HG03064 (cell line): Measurements from ENCODE around the gene LSAMP.

Source experiments
- ATAC-seq: cut with Tn5 transposase; IDR thresholded peaks from one replicate; pipeline ENCODE4 v1.9.1; 2021; ENCODE audit warnings: low read depth; ENCODE audit not compliant: unreplicated experiment

Gene LSAMP

DNA sequence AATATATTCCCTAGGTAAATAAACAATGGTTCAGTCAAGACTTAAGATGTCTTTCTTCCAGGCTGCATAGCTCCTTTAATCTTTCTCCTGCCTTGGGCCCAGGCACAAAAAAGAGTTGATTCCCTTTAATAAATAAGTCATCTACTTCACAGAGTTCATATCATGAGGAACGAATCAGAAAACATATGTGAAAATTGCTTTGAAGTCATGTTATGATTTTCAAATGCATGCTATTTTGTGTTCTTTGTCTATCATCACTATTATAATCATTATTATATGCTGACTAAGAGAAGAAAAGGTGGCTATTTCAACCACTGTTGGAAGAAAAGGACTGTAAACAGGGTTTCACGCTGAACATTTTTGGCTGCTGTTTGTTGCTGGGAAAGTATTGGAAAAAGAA lies 70.4 kb downstream of the LSAMP start:
- ATAC-seq = no peak

DNA sequence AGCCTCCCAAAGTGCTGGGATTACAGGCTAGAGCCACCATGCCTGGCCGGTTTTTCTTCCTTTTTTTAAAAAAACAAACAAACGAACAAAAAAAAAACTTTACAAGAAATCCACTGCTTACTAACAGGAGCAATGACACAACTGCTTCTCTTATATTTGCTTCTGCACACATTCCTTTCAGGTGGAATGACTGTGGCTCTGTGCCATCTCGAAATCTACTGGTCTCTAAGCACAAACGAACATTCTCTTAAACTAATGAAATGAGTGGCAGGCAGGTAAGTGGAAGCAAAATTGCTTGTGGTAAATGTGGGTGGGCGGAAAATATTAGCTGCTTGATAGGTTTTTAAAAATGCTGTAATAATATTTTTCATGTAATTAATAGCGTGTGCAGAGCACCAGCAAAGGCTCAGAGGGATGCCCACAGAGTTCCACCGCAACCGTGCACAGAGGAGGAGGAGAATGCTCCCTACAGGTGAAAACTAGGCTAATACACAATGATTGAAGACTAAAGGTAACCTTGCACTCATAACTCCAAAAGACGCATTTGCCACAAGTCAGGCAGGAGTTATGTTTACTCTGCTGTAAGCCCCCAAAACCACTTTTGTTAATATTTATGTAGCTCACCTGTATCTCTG lies 77.4 kb downstream of the LSAMP start:
- no peak for ATAC-seq

DNA sequence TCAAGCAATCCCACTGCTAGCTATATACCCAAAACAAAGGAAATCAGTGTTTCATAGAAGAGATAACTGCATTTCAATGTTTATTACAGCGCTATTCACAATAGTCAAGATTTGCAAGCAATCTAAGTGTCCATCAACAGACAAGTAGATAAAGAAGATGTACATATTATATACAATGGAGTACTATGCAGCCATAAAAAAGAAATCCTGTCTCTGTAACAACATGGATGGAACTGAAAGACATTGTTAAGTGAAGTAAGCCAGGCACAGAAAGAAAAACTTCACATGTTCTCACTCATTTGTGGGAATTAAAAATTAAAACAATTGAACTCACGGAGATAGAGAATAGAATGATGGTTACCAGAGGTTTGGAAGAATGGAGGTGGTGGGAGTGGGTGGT lies 89.2 kb downstream of the LSAMP start:
- ATAC-seq = no peak

DNA sequence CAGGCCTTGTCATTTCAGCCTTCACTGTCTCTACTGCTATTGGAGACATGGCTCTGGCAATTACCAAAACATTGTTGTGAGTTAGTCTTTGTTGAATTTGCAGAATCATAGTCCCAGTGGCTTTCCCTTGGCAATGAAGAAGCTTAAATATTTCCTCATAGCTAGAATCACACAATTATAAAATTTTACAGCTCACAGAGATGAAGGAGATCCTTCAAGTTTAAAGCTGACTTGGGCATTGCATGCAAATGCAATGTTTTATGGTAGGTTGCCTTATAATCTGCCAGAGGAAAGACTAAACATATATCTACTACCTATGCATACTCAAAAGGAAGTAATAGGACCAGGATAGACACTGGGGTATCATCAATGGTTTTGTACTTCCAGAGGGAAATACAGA lies 90.9 kb downstream of the LSAMP start:
- no peak for ATAC-seq

DNA sequence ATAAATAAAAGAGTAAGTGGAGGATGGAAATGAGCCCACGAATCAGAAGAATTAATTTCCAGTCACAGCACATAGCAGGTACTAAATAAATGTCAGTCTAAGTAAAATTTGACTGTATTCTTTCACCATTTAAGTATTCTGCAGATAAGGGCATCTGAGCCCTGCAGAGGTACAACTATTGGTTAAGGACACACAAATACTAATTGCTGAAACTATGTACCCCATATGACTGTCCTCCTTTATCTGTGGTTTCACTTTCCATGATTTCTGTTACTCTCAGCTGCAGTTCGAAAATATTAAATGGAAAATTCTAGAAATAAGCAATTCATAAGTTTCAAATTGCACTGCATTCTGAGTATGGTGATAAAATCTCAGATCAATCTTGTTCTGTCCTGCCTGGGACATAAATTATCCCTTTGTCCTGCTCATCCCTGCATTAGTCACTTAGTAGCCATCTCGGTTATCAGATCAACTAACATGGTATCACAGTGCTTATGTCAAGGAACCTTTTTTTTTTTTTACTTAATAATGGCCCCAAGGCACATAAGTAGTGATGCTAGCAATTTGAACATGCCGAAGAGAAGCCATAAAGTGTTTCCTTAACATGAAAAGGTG lies 95.1 kb downstream of the LSAMP start:
- no peak for ATAC-seq

DNA sequence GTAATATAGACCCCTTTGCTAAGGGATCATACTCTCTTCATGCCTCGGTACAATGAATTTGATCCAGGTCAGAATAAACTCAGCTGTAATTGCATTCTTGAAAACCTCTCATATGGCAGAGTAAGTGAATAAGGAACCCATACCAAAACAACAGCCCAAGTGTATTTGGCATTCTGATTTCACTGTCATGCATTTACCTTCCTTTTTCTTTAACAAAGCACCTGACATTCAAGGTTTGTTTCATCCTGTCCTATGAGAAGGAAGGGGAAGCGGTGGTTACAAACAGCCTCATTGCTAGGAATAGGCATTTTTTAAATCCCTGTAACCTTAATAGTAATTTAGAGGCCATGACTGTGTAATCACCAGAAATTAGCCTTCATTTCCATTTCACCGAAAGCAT lies 97.1 kb downstream of the LSAMP start:
- no peak for ATAC-seq

DNA sequence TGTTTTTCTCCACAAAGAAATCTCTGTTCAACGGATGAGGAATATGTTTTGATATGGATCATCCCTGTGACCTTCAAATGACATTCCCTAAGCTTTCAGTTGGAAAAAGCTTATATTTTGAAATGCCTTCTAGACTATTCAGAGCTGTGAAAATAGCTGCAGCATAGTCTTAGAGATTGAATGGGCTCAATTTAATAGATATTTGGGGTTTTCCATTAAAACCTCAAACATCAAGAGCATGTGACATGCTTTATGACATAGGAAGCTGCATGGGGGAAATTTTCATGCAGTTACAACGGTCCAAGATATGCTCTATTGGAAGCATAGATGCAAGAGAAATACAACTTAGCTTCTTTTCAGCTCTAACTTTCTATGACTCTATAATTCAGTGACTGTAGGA lies 102.8 kb downstream of the LSAMP start:
- no peak for ATAC-seq

DNA sequence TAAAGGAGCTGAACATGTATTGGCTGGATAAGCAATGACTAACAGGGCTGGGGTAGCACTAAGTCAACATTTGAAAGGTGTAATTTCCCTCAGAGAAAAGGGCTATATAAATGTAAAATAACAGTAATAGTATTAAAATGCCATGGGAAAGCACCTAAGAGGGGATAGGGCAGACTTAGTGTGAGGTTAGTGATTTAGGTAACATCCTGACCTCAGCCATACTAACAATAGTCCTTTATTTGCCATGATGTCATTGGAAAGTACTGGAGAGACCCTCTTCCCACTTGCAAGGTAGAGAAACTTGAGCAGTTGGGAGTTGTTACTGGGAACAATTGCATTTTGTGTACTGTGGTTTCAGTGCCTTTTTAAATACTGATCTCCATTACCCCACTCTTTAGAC lies 103.4 kb downstream of the LSAMP start:
- ATAC-seq = no peak

DNA sequence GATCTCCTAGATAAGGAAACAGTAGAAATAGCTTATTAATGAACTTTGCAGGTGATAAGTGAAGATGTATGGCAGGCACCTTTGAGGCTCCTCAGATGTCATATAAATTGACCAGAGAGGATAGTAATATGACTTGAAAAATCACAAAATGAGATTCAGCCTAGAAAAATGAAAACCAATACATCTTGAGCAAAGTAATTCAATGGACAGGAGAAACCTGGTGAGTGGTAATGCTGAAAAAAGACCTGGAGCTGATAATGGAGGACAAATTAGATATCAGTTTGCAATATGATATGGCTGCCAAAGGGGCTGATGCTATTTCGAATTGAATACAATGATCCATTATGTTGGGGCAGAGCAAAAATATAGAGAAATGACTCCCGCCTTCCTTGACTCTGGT lies 103.9 kb downstream of the LSAMP start:
- ATAC-seq = no peak

DNA sequence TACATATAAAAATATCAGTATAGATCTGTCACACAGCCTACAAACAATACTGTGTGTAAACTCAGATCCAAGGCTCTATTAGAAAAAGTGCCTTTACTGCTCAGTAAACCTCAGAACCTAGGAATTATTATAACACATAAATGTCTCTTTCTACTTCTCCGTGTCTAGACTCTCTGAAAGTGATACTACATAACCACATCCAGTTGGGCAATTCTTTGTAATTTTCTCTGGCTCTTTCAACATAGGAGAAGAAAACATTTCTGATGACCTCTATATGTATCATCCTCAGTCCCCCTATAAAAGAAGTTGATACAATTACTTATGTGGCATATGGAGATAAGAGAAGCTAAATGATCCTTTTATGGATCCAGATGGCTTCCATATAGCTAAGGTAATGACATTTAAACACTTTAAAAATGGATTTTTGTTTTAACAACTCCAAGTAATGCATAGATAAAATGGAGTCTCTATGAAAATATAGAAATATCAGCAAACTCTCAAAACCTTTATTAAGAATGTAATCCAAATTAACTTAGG lies 104.5 kb downstream of the LSAMP start:
- ATAC-seq = no peak

DNA sequence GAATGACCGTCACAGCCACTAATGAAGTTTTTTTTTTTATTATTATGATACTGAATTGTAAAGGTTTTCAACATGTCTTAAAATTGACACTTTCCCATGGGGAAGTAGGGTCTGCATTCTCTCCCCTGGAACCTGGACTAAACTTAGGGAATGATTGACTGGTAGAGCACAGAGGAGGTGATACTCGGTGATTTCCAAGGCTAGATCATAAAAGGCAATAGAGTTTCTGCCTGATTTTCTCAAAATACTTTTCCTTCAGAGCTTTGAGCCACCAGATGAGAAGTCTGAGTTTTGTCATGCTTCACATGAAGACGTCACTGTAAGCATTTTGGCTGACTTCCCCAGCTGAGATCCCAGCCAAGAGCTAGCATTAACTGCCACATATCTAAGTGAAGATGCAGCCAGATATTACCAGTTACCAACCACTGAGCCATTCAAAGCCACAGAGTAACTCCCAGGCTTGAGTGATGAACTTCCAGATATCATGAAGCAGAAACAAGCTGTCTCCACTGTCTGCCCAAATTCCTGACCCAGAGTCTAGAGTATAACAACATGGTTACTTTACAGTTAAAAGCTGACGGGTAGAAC lies 105.8 kb downstream of the LSAMP start:
- ATAC-seq = no peak

DNA sequence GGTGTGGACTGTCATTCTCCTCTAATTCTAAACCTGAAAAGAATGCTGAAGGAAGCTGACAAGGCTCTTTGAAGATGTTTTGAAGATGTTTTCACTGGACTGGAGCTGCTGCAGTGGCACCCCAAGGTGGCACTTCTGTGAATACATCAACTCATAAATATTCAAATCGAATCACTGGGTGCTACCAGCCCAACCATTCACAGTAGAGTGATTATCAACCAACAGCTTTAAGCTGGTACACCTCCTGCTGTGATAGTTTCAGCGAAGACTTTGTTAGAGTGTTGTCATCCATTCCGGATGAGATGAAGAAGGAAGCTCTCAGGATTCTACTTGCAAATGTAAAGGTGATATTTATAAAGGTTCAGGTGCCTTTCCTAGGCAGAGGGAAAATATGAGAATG lies 106.6 kb downstream of the LSAMP start:
- ATAC-seq = no peak

DNA sequence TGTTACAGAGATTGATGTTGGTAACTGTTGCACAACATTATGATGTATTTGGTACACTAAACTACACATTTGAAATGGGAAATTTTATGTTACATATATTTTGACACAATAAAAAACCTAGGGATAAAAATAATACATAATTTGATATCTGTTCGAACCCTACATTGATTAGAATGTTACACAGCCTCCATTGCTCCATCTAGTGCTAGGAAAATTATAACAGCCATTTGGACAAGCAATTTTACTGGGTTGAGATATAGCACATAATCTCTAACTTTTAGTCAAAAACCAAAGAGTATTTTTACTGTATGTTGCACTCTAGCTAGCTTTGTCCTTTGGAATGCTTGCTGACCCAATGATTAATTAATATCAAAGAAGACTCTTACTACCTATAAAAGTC lies 108.1 kb downstream of the LSAMP start:
- no peak for ATAC-seq

DNA sequence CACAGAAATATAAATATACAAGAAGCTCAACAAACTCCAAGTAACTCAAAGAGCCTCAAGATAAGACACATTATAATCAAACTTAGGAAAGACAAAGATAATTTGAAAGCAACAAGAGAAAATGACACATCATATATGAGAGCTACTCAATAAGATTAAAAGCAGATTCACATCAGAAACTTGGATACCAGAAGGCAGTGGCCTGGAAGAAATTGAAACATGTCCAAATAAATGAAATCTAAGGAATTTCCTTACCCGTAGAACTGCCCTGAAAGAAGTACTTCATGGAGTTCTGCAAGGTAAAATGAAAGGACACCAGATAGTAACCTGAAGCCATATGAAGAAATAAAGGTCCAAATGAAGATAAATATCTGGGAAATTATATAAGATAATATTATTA lies 113.9 kb downstream of the LSAMP start:
- ATAC-seq = no peak

DNA sequence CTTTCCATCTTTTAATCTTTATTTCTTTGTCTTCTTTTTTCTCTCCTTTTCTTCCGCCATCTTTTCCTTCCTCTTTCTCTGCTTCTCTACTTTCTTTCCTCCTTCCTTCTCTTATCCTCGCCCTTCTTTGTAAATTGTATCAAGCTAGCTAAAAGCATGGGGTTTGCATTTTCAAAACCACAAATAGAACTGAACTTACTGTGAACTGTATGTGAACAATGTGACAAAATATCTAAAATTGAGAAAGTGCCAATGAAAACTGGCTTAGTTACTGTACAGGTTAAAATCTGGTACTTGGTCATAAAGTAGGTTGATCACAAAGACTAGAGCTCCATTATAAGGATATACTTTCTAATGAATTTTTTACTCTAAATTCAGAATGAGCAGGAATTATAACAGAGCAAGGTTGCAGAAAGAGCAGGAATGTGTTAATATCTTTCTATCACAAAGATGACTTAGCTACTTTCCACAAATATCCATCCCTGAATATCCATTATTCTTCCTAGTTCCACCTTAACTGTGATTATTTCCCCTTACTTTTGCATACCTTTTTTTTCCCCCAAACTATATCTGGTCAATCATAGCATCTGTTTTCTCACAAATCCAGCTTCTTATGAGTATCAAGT lies 122.4 kb downstream of the LSAMP start:
- ATAC-seq = no peak

DNA sequence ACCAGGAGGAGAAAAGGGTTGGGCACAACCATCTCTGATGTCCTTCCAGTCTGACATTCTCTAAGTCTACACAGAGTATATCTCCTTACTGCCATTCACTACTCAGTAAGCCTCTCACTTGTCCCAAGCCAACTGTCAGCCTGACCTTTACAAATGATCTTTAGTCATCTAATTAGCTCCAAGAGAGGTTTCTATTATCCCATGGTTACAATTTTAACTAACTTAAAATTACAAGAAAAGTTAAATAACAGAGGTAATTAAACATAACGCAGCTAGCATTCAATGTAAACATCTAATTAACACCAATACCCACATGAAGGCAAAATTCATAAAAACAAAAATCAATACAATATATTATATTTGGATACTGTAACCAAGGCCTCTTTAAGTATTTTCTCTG lies 126.9 kb downstream of the LSAMP start:
- ATAC-seq = no peak

DNA sequence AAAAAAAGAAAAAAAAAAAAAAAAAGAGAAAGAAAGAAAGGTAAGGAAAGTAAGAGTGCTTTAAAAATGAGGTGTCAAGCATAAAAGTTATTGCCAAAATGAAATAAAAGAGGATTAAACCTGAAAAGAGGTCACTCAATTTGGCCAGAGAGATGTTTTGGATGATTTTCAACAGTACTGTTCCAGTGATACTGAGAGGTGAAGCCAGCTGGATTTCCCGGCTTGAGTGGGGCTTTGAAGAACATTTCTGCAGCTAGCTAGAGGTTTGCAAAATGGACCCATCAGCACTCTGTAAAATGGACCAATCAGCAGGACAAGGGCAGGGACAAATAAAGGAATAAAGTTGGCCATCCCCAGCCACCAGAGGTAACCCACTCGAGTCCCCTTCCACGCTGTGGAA lies 128.5 kb downstream of the LSAMP start:
- no peak for ATAC-seq

DNA sequence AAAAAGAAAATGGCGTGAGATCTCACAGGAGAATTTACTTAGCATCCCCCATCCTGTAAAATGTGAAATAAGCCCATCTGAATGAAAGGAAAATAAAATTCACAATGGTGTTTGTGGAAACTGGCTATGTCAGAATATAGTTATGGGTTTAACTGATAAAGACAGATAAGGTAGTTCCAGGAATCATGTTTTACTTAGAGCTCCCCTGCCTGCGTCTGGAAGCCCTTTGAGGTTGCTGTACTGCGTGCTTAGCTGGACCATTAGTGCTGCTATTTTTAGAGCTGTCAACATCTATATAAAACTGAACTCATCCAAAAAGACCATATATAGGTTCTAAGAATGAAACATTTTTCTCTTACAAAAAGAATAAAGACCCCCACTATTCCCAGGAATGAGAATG lies 130.8 kb downstream of the LSAMP start:
- no peak for ATAC-seq

DNA sequence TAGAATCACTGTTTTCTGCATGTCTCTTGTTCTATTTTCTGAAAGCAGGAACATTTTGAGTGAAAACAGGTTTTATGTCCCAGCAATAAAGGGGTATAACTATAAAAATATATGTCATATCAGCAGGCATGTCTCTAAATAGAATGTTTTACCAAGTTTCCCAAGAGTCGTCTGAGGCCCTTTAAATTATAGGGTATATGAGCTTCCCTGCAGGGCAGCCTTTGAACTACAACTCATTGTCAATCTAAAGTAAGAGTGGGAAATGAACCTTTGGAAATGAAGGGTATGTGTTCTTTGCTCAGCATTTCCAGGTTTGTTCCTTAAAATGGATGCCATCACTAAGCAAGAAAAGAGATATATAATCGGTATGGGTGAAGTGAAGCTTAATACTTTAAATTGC lies 138.6 kb downstream of the LSAMP start:
- ATAC-seq = no peak

DNA sequence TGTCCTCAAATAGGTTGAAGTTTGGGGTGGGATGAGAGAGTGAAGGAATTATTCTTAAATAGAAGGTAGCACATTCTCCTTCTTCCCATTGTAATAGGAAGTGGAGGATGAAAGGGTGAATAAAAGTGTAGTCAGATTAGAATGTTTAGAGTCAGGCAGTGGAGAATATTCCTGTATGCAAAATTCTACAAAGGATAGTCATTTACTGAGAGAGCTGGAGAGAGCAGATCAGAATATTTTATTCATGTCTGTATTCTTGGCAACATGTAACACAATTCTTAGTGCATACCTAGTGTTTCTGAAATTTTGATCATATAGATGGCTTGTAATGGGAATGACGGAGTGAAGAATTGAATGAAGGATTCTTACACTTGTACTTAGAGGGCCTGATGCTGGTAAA lies 139.1 kb downstream of the LSAMP start:
- no peak for ATAC-seq

DNA sequence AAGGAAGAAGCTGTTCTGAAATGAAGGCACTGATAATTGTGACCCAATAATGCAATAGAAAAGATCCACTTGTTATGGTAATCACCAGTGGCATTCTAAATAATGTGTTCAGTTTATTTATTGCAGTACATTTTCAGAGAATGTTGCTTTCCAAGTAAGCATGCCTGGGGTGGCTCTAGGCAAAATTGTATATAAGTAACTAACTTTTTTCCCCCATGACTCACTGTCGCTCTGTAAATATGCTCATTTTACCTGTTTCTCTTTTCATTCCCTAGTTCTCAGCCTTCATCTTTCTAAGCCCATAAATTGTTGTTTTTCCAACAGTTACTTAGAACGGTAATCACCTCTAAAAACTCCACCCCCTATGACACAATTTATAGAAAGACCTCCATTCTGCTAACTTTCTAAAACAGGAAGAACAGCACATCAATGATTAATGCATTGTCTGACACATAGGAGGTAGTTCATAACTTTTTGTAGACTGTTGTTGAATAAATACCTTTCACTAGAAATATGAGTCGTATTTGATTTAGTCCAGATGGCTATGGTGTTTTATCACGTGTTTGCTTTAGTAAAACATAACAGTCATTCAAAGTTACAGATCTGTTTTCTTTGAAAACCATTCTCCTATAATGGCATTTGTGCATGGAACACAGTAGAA lies 143.1 kb downstream of the LSAMP start:
- no peak for ATAC-seq
